22Rv1 (cell line): ENCODE results near the gene LRP8.

ENCODE experiments used
- CTCF ChIP-seq: fragments of 450-650 bp; IDR thresholded peaks from 2 replicates; pipeline ENCODE4 v1.5.1; 2017; ENCODE audit warnings: mild to moderate bottlenecking
- ZFX ChIP-seq: fragments of 450-650 bp; IDR thresholded peaks from 2 replicates; pipeline ENCODE4 v1.6.1; 2017; ENCODE audit warnings: antibody characterized with exemption, borderline replicate concordance

- TF ChIP-seq CTCF (no peak), ZFX (no peak)
These were observed 22.2 kb downstream of the LRP8 start for GRCh38 chr1:53305650-53306049.
